ENCODE results near the gene NUP37. TPM values are rescaled to one million over a fixed set of nuclear protein-coding genes. Genes with fewer than 3 reads are reported as not detected.

NUP37 gene
- total and polyA plus RNA-seq, 2 experiments from 2014 or later: 68.7 to 79.4 TPM

GRCh38 chr12:102059343-102059742 is 60.6 kb downstream of the NUP37 start:
- peaks cover 5% of the 10 kb centered on the region; the same call in 1 of the 2 replicates for H3K4me1 ChIP-seq (ENCODE audit: insufficient read depth)
- no peaks in the 10 kb centered on the region for H3K36me3 Mint-ChIP-seq (ENCODE audit: low read depth)
- H3K27me3 ChIP-seq (ENCODE audit: insufficient read depth): no peaks in the 10 kb centered on the region
- no peak overlapping the region for H3K27ac ChIP-seq (ENCODE audit: low read depth)
- no peaks in the 10 kb centered on the region for H4K20me1 ChIP-seq (replicated peaks; ENCODE audit: insufficient read depth)
- no peak overlapping the region for H3K27ac Mint-ChIP-seq
- no peak overlapping the region for H3K4me3 ChIP-seq
- H3K4me1 Mint-ChIP-seq: no peaks in the 10 kb centered on the region
- H3K4me2 ChIP-seq: no peak overlapping the region
- no peak overlapping the region for H2AFZ ChIP-seq
- no peaks in the 10 kb centered on the region for H3F3A ChIP-seq (replicated peaks; ENCODE audit: low read depth)
- no peaks in the 10 kb centered on the region for H3K79me2 ChIP-seq (replicated peaks; ENCODE audit: insufficient read depth)
- no peaks in the 10 kb centered on the region for H3K9me3 Mint-ChIP-seq
- no peak overlapping the region for H3K4me3 Mint-ChIP-seq
- TF ChIP-seq JUNB (IDR thresholded peaks at IDR 0.05; ENCODE audit: unreplicated experiment) (no peak), ZNF331 (CRISPR knock-in tag; IDR thresholded peaks at IDR 0.05; ENCODE audit: low read depth) (no peak), ZNF114 (CRISPR knock-in tag; IDR thresholded peaks at IDR 0.05) (no peak), NANOG (IDR thresholded peaks at IDR 0.05; ENCODE audit: borderline replicate concordance) (no peak), EZH2phosphoT487 (IDR thresholded peaks at IDR 0.05; ENCODE audit: unreplicated experiment) (no peak), EZH2 (IDR thresholded peaks at IDR 0.05; ENCODE audit: low read depth, unreplicated experiment) (no peak), STAT1 (IDR thresholded peaks at IDR 0.05; ENCODE audit: unreplicated experiment) (no peak), POLR2AphosphoS5 (IDR thresholded peaks at IDR 0.05; ENCODE audit: low read depth) (no peak)
- TF ChIP-seq, protein P1, sequence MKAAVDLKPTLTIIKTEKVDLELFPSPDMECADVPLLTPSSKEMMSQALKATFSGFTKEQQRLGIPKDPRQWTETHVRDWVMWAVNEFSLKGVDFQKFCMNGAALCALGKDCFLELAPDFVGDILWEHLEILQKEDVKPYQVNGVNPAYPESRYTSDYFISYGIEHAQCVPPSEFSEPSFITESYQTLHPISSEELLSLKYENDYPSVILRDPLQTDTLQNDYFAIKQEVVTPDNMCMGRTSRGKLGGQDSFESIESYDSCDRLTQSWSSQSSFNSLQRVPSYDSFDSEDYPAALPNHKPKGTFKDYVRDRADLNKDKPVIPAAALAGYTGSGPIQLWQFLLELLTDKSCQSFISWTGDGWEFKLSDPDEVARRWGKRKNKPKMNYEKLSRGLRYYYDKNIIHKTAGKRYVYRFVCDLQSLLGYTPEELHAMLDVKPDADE (IDR thresholded peaks at IDR 0.05): no peak
- TF ChIP-seq, protein P2, sequence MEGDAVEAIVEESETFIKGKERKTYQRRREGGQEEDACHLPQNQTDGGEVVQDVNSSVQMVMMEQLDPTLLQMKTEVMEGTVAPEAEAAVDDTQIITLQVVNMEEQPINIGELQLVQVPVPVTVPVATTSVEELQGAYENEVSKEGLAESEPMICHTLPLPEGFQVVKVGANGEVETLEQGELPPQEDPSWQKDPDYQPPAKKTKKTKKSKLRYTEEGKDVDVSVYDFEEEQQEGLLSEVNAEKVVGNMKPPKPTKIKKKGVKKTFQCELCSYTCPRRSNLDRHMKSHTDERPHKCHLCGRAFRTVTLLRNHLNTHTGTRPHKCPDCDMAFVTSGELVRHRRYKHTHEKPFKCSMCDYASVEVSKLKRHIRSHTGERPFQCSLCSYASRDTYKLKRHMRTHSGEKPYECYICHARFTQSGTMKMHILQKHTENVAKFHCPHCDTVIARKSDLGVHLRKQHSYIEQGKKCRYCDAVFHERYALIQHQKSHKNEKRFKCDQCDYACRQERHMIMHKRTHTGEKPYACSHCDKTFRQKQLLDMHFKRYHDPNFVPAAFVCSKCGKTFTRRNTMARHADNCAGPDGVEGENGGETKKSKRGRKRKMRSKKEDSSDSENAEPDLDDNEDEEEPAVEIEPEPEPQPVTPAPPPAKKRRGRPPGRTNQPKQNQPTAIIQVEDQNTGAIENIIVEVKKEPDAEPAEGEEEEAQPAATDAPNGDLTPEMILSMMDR (conservative IDR thresholded peaks at IDR 0.05; ENCODE audit: low read depth in 2 of 2): no peak
- TF ChIP-seq, protein P3, sequence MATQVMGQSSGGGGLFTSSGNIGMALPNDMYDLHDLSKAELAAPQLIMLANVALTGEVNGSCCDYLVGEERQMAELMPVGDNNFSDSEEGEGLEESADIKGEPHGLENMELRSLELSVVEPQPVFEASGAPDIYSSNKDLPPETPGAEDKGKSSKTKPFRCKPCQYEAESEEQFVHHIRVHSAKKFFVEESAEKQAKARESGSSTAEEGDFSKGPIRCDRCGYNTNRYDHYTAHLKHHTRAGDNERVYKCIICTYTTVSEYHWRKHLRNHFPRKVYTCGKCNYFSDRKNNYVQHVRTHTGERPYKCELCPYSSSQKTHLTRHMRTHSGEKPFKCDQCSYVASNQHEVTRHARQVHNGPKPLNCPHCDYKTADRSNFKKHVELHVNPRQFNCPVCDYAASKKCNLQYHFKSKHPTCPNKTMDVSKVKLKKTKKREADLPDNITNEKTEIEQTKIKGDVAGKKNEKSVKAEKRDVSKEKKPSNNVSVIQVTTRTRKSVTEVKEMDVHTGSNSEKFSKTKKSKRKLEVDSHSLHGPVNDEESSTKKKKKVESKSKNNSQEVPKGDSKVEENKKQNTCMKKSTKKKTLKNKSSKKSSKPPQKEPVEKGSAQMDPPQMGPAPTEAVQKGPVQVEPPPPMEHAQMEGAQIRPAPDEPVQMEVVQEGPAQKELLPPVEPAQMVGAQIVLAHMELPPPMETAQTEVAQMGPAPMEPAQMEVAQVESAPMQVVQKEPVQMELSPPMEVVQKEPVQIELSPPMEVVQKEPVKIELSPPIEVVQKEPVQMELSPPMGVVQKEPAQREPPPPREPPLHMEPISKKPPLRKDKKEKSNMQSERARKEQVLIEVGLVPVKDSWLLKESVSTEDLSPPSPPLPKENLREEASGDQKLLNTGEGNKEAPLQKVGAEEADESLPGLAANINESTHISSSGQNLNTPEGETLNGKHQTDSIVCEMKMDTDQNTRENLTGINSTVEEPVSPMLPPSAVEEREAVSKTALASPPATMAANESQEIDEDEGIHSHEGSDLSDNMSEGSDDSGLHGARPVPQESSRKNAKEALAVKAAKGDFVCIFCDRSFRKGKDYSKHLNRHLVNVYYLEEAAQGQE (IDR thresholded peaks at IDR 0.05; ENCODE audit: unreplicated experiment): no peak
- H3K9me2 ChIP-seq (ENCODE audit: insufficient read depth): 0 out of 2 replicates have a peak, but pooled peaks cover 7% of the 10 kb centered on the region
- ATAC-seq: no peak
- H3K27me3 Mint-ChIP-seq (ENCODE audit: insufficient read depth, low read depth, poor library complexity): no peaks in the 10 kb centered on the region
- H3K36me3 ChIP-seq (ENCODE audit: insufficient read depth): no peaks in the 10 kb centered on the region
- DNase-seq (ENCODE audit: low spot score): no peak
